Measurements from ENCODE around the gene SCGB3A1.

- TF ChIP-seq CTCF (IDR thresholded peaks at IDR 0.05), result no peak
- TF ChIP-seq POLR2A (IDR thresholded peaks at IDR 0.05), result no peak
Observed at GRCh38 chr5:180593446-180594206, 2.3 kb upstream of the SCGB3A1 start.
